ENCODE data around the gene INSIG1. TPM values are rescaled to one million over a fixed set of nuclear protein-coding genes. Genes with fewer than 3 reads are reported as not detected.

The INSIG1 gene
- total and polyA plus RNA-seq, 4 donors = 118 to 219 (median 193) TPM

DNA sequence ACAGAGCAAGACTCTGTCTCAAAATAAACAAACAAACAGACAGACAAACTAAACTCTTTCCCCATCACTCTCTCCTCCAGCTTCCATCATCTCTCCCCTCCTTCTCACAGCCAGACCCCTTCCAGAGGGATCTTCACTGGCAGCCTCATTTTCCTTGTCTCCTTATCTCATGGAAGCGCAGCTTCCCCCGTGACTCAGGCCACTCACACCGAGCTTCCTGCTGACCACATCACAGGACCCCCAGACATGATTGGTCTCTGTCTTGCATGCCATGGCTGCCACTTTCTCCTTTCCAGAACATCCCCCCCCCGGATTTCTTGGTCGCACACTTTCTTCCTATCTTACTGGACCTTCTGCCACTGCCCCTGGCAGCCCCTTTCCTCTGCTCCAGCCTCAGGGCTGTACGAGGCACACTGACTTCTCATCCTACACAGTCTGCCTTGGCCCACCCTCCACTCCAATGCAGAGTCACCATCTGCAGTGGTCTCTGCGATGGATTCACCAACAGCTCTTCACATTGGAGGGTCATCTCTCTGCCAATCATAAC is 4.9 kb upstream of the INSIG1 start:
- Histone ChIP-seq H3K9me3 (ENCODE audit: control insufficient read depth in 4 of 4, low read length in 3 of 4) (no peaks in the 10 kb centered on the region), H3K9ac (ENCODE audit: low read depth in 1 of 2, low read length in 2 of 2) (no peak overlapping the region), H3K27me3 (ENCODE audit: control insufficient read depth in 4 of 4, insufficient read depth in 4 of 4, low read length in 3 of 4) (no peaks in the 10 kb centered on the region), H3K36me3 (ENCODE audit: control insufficient read depth in 4 of 4, insufficient read depth in 3 of 4, low read depth in 1 of 4, low read length in 3 of 4) (no peaks in the 10 kb centered on the region), H3K4me1 (ENCODE audit: control insufficient read depth in 4 of 4, insufficient read depth in 4 of 4, low read length in 3 of 4) (peaks cover 0 to 14% (median 2%) of the 10 kb centered on the region in 4 donors), H3K4me3 (ENCODE audit: low read depth in 1 of 3, low read length in 3 of 3) (no peak overlapping the region), H3K27ac (ENCODE audit: low read depth in 1 of 2, low read length in 2 of 2) (no peak overlapping the region)
- no peak for DNase-seq (ENCODE audit: low spot score)
- WGBS = 84% methylated on average over 7 of the region's 7 CpGs
- TF ChIP-seq SP1 (IDR thresholded peaks at IDR 0.05) (no peak), EGR1 (IDR thresholded peaks at IDR 0.05; ENCODE audit: low read depth in 2 of 2) (no peak), TAF1 (conservative IDR thresholded peaks at IDR 0.05) (no peak), JUND (IDR thresholded peaks at IDR 0.05) (no peak), HNF4A (conservative IDR thresholded peaks at IDR 0.05) (no peak), GABPA (IDR thresholded peaks at IDR 0.05 in 1 of 2, conservative IDR thresholded peaks at IDR 0.05 in 1 of 2) (no peak), RAD21 (IDR thresholded peaks at IDR 0.05) (no peak), RXRA (IDR thresholded peaks at IDR 0.05) (no peak), FOXA2 (IDR thresholded peaks at IDR 0.05) (no peak), YY1 (IDR thresholded peaks at IDR 0.05) (no peak), HNF4G (IDR thresholded peaks at IDR 0.05) (no peak)
- TF ChIP-seq, protein P1, sequence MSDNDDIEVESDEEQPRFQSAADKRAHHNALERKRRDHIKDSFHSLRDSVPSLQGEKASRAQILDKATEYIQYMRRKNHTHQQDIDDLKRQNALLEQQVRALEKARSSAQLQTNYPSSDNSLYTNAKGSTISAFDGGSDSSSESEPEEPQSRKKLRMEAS (IDR thresholded peaks at IDR 0.05) = no peak
- TF ChIP-seq, protein P2, sequence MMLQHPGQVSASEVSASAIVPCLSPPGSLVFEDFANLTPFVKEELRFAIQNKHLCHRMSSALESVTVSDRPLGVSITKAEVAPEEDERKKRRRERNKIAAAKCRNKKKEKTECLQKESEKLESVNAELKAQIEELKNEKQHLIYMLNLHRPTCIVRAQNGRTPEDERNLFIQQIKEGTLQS (IDR thresholded peaks at IDR 0.05) = no peak
- TF ChIP-seq, protein P3, sequence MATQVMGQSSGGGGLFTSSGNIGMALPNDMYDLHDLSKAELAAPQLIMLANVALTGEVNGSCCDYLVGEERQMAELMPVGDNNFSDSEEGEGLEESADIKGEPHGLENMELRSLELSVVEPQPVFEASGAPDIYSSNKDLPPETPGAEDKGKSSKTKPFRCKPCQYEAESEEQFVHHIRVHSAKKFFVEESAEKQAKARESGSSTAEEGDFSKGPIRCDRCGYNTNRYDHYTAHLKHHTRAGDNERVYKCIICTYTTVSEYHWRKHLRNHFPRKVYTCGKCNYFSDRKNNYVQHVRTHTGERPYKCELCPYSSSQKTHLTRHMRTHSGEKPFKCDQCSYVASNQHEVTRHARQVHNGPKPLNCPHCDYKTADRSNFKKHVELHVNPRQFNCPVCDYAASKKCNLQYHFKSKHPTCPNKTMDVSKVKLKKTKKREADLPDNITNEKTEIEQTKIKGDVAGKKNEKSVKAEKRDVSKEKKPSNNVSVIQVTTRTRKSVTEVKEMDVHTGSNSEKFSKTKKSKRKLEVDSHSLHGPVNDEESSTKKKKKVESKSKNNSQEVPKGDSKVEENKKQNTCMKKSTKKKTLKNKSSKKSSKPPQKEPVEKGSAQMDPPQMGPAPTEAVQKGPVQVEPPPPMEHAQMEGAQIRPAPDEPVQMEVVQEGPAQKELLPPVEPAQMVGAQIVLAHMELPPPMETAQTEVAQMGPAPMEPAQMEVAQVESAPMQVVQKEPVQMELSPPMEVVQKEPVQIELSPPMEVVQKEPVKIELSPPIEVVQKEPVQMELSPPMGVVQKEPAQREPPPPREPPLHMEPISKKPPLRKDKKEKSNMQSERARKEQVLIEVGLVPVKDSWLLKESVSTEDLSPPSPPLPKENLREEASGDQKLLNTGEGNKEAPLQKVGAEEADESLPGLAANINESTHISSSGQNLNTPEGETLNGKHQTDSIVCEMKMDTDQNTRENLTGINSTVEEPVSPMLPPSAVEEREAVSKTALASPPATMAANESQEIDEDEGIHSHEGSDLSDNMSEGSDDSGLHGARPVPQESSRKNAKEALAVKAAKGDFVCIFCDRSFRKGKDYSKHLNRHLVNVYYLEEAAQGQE (IDR thresholded peaks at IDR 0.05) = no peak

DNA sequence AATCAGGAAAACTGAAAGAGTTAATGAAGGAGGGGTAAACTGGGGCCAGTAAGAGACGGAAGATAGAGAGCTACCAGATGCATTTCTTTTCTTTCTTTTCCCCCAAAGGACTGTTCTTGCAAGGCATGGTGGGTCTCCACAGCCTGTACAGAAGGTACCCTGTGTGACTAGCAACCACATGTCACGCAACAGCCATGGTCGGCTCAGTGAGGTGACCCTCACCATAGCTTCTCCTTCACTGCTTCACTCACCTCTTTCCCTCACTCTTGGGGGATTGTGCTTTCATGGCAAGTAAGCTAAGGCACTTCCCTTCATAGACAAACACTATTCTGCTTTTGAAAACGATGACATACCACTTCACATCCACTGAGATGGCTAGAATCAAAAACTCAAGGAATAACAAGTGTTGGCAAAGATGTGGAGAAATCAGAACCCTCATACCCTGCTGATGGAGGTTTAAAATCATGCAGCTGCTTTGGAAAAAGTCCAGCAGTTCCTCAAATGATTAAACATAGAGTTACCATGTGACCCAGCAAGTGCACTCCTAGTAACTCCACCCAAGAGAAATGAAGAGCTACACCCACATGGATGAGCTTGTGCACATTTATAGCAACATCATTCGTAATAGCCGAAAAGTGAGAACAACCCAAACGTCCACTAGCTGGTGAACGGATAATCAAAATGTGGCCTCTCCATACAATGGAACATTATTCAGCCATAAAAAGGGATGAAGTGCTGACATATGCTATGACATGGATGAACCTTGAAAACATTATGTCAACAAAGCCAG is 3.8 kb upstream of the INSIG1 start:
- Histone ChIP-seq H3K9ac (ENCODE audit: low read depth in 1 of 2, low read length in 2 of 2) (no peak overlapping the region), H3K4me3 (ENCODE audit: low read depth in 1 of 3, low read length in 3 of 3) (no peak overlapping the region), H3K27me3 (ENCODE audit: control insufficient read depth in 4 of 4, insufficient read depth in 4 of 4, low read length in 3 of 4) (no peaks in the 10 kb centered on the region), H3K4me1 (ENCODE audit: control insufficient read depth in 4 of 4, insufficient read depth in 4 of 4, low read length in 3 of 4) (peaks cover 0 to 19% (median 2%) of the 10 kb centered on the region in 4 donors), H3K9me3 (ENCODE audit: control insufficient read depth in 4 of 4, low read length in 3 of 4) (no peaks in the 10 kb centered on the region), H3K27ac (ENCODE audit: low read depth in 1 of 2, low read length in 2 of 2) (no peak overlapping the region), H3K36me3 (ENCODE audit: control insufficient read depth in 4 of 4, insufficient read depth in 3 of 4, low read depth in 1 of 4, low read length in 3 of 4) (no peaks in the 10 kb centered on the region)
- DNase-seq (ENCODE audit: low spot score) = no peak
- 86% methylated on average over 8 of the region's 8 CpGs for WGBS
- TF ChIP-seq RXRA (IDR thresholded peaks at IDR 0.05) = peak in 1 of 2 donors; percentile 5
- no peak for TF ChIP-seq JUND (IDR thresholded peaks at IDR 0.05)

DNA sequence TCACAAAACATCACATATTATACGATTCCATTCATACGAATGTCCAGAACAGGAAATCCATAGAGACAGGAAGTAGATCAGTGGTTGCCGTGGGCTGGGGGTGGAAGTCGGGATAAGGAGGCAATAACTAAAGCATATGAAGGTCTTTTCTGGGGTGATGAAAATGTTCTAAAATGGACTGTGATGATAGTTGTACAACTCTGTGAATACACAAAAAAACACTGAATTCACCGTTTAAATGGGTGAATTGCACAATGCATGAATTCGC is 3.2 kb upstream of the INSIG1 start:
- Histone ChIP-seq H3K27me3 (ENCODE audit: control insufficient read depth in 4 of 4, insufficient read depth in 4 of 4, low read length in 3 of 4) (no peaks in the 10 kb centered on the region), H3K9me3 (ENCODE audit: control insufficient read depth in 4 of 4, low read length in 3 of 4) (no peaks in the 10 kb centered on the region), H3K9ac (ENCODE audit: low read depth in 1 of 2, low read length in 2 of 2) (no peak overlapping the region), H3K27ac (ENCODE audit: low read depth in 1 of 2, low read length in 2 of 2) (no peak overlapping the region), H3K4me1 (ENCODE audit: control insufficient read depth in 4 of 4, insufficient read depth in 4 of 4, low read length in 3 of 4) (peaks cover 0 to 23% (median 2%) of the 10 kb centered on the region in 4 donors), H3K4me3 (ENCODE audit: low read depth in 1 of 3, low read length in 3 of 3) (no peak overlapping the region), H3K36me3 (ENCODE audit: control insufficient read depth in 4 of 4, insufficient read depth in 3 of 4, low read depth in 1 of 4, low read length in 3 of 4) (no peaks in the 10 kb centered on the region)
- WGBS = 67% methylated on average over 6 of the region's 6 CpGs
- no peak for DNase-seq (ENCODE audit: low spot score)
- TF ChIP-seq HNF4A (conservative IDR thresholded peaks at IDR 0.05) (no peak), EGR1 (IDR thresholded peaks at IDR 0.05; ENCODE audit: low read depth in 2 of 2) (no peak), SP1 (IDR thresholded peaks at IDR 0.05) (no peak), FOXA2 (IDR thresholded peaks at IDR 0.05) (no peak), HNF4G (IDR thresholded peaks at IDR 0.05) (no peak), RAD21 (IDR thresholded peaks at IDR 0.05) (no peak), JUND (IDR thresholded peaks at IDR 0.05) (no peak)
- TF ChIP-seq, protein P3 (IDR thresholded peaks at IDR 0.05) = no peak
- TF ChIP-seq, protein P1 (IDR thresholded peaks at IDR 0.05) = no peak
- TF ChIP-seq, protein P2 (IDR thresholded peaks at IDR 0.05) = no peak
- TF ChIP-seq, protein P4, sequence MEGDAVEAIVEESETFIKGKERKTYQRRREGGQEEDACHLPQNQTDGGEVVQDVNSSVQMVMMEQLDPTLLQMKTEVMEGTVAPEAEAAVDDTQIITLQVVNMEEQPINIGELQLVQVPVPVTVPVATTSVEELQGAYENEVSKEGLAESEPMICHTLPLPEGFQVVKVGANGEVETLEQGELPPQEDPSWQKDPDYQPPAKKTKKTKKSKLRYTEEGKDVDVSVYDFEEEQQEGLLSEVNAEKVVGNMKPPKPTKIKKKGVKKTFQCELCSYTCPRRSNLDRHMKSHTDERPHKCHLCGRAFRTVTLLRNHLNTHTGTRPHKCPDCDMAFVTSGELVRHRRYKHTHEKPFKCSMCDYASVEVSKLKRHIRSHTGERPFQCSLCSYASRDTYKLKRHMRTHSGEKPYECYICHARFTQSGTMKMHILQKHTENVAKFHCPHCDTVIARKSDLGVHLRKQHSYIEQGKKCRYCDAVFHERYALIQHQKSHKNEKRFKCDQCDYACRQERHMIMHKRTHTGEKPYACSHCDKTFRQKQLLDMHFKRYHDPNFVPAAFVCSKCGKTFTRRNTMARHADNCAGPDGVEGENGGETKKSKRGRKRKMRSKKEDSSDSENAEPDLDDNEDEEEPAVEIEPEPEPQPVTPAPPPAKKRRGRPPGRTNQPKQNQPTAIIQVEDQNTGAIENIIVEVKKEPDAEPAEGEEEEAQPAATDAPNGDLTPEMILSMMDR (IDR thresholded peaks at IDR 0.05; ENCODE audit: low read depth, low read length, missing input control) = no peak

All from liver (tissue), 9 donors.